Kidney (tissue), 14 donors: ENCODE results near the gene BCAS3. TPM values are rescaled to one million over a fixed set of nuclear protein-coding genes. Genes with fewer than 3 reads are reported as not detected.

ENCODE experiments used
- DNase-seq, 5 donors: peaks; one replicate each; pipeline ENCODE4 v3.0.0-alpha.2; 2013 to 2020
- FAIRE-seq: peaks from 2 replicates; lab custom pipeline; 2012; peaks lifted over from hg19 to GRCh38; lab: Jason Lieb, UNC
- H3K27ac ChIP-seq, 2 donors: one replicate each; pipeline ENCODE4 v1.7.0; 2013; ENCODE audit warnings: low read depth in 2 of 2, low read length in 2 of 2, inconsistent platforms in 1 of 2
- H3K27me3 ChIP-seq: one replicate; pipeline ENCODE4 v1.7.1; 2013; ENCODE audit warnings: low read length, inconsistent platforms; ENCODE audit not compliant: control insufficient read depth, insufficient read depth
- H3K36me3 ChIP-seq, 3 donors: one replicate each; pipeline versions ENCODE4 v1.7.0 to v1.7.1; 2013; ENCODE audit warnings: low read length in 3 of 3, control low read depth in 1 of 3, inconsistent platforms in 1 of 3; ENCODE audit not compliant: insufficient read depth in 3 of 3, control insufficient read depth in 2 of 3
- H3K4me1 ChIP-seq, 3 donors: one replicate each; pipeline versions ENCODE4 v1.7.0 to v1.7.1; 2013; ENCODE audit warnings: low read length in 3 of 3, inconsistent platforms in 1 of 3, low read depth in 1 of 3; ENCODE audit not compliant: control insufficient read depth in 2 of 3, insufficient read depth in 2 of 3
- H3K4me3 ChIP-seq, 3 donors: one replicate each; pipeline versions ENCODE4 v1.7.0 to v1.8.1; 2013; ENCODE audit warnings: low read length in 3 of 3, control low read depth in 1 of 3, inconsistent platforms in 1 of 3
- H3K9ac ChIP-seq, 3 donors: one replicate each; pipeline versions ENCODE4 v1.7.0 to v1.7.1; 2013; ENCODE audit warnings: low read length in 3 of 3, control low read depth in 1 of 3, inconsistent platforms in 1 of 3
- H3K9me3 ChIP-seq, 3 donors: one replicate each; pipeline versions ENCODE4 v1.7.0 to v1.7.1; 2013; ENCODE audit warnings: low read length in 3 of 3, control low read depth in 1 of 3, inconsistent platforms in 1 of 3; ENCODE audit not compliant: control insufficient read depth in 2 of 3, insufficient read depth in 1 of 3
- CTCF ChIP-seq: IDR thresholded peaks from 3 replicates; pipeline ENCODE4 v1.5.1; 2012; ENCODE audit warnings: mild to moderate bottlenecking, moderate library complexity, borderline replicate concordance; ENCODE audit not compliant: insufficient read depth; ENCODE audit errors: extremely low read depth
- intact Hi-C: fragments of 100-400 bp; cut with DNase I; formaldehyde crosslinking; loops from one replicate; pipeline ENCODE4 v1.11.1; 2022
- polyA plus RNA-seq: library from polyadenylated mRNA; stranded (reverse); fragments of 350-450 nt; fragmentation: Illumina TruSeq; extraction: RNeasy Lipid Tissue Mini Kit (QIAGEN cat#74804); gene quantifications from one replicate; pipeline ENCODE4 v1.2.3, GENCODE V29; 2014; ENCODE audit warnings: low read depth, low replicate concordance; ENCODE audit not compliant: insufficient read depth
- total RNA-seq: library from RNA; stranded (reverse); fragmentation: NEBNext Ultra II Directional; extraction: Animal tissue kit (Norgen Biotek cat#: 25700); gene quantifications from one replicate; pipeline ENCODE4 v1.2.1, GENCODE V29; 2021
- donor health status: control.
- donor health status: control.
- donor health status: control.
- donor health status: control.
- donor health status: control.
- donor health status: DM: yes; HTN: yes; CAD: no.
- donor health status: Normal renal cell carcinoma (clear cell type).

BCAS3 gene
- total and polyA plus RNA-seq, 2 donors from 2014 or later: 18.3 to 44.1 TPM

- no peak for FAIRE-seq
- no peak for DNase-seq
- H3K9ac ChIP-seq: no peak overlapping the region
- no peak for TF ChIP-seq CTCF
- H3K9me3 ChIP-seq: no peaks in the 10 kb centered on the region
- H3K36me3 ChIP-seq: no peaks in the 10 kb centered on the region
- H3K4me1 ChIP-seq: no peaks in the 10 kb centered on the region
- intact Hi-C loops: no loop called here
- no peaks in the 10 kb centered on the region for H3K27me3 ChIP-seq
- H3K4me3 ChIP-seq: no peak overlapping the region
- H3K27ac ChIP-seq: no peak overlapping the region
Observed at GRCh38 chr17:61303817-61304096, 626.1 kb downstream of the BCAS3 start.

GRCh38 chr17:61305024-61305423 lies 627.4 kb downstream of the BCAS3 start:
- Histone ChIP-seq H3K27ac (no peak overlapping the region), H3K27me3 (no peaks in the 10 kb centered on the region), H3K9ac (no peak overlapping the region), H3K4me3 (no peak overlapping the region), H3K9me3 (no peaks in the 10 kb centered on the region), H3K36me3 (no peaks in the 10 kb centered on the region), H3K4me1 (no peaks in the 10 kb centered on the region)
- intact Hi-C loops: no loop called here
- TF ChIP-seq CTCF: no peak
- DNase-seq: no peak
- FAIRE-seq: no peak

- no peak for DNase-seq
- intact Hi-C loops: no loop called here
- H3K27ac ChIP-seq: no peak overlapping the region
- no peak for TF ChIP-seq CTCF
- no peaks in the 10 kb centered on the region for H3K9me3 ChIP-seq
- H3K36me3 ChIP-seq: no peaks in the 10 kb centered on the region
- no peaks in the 10 kb centered on the region for H3K4me1 ChIP-seq
- H3K27me3 ChIP-seq: no peaks in the 10 kb centered on the region
- no peak overlapping the region for H3K4me3 ChIP-seq
- H3K9ac ChIP-seq: no peak overlapping the region
- no peak for FAIRE-seq
Observed at GRCh38 chr17:61306003-61306402, 628.4 kb downstream of the BCAS3 start.
